NCI-H128 (cell line): Measurements from ENCODE around the gene UFC1.

Experiments used
- DNase-seq: peaks from one replicate; lab custom pipeline; 2025; ENCODE audit not compliant: unreplicated experiment; lab: John Stamatoyannopoulos, UW

UFC1 gene

DNA sequence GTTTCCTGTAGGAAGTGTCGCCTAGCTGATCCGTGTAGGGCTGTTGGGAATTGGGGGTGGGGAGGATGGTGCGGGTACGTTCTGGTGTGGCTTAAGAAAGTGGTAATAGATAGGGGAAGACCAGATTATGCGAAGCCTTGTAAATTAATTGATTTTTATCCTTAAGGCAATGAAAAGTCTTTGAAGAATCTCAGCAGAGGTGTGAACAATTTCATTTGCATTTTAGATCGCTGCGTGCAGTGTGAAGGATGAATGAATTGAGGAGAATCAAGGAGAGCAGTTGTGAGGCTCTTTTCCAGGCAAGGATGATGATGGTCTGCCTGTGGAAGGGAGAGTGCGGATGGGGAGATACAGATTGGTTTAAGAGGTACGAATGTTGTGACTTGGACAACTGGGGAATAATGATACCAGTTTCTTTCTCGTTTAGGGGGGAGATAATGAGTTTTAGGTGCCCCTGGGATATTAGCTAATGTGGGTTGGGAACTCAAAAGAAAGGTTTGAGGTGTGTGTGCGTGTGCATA, 20.5 kb upstream of the UFC1 start:
- no peak for DNase-seq

DNA sequence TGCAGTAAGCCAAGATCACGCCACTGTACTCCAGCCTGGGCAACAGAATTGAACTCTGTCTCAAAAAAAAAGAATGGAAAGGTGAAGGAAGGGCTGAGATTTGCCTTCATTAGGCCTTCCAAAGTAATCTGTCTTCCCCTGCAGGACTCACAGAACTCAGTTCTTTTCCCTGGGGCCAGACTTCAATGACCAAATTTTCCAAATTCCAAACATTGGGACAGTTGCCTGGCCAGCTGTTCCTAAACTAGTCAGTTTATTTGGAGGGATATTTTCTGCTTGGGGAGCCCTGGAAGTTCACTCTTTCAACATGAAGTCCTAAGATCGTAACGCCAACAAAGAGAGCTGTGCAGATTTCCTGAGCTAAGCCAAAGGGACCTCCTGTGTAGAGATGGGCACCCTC, 15.9 kb upstream of the UFC1 start:
- no peak for DNase-seq

DNA sequence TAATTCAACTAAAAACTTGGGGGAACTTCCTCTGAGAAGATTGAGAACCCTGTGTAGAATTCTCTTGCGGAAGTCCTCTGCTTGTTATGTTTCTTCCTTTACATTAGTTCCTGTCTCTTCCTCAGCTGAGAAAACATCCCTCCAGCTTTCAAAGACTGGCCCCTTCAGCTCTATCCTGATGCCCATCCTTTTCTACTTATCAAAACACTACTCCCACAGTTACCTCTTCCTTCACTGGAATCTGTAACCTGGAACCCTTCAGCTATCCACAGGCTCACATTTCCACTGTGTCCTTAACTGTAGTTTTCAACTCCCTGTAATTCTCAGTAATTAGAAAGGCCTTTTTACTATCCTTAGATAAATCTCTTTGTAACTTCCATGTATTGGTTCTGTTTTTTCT, 15.3 kb upstream of the UFC1 start:
- no peak for DNase-seq

DNA sequence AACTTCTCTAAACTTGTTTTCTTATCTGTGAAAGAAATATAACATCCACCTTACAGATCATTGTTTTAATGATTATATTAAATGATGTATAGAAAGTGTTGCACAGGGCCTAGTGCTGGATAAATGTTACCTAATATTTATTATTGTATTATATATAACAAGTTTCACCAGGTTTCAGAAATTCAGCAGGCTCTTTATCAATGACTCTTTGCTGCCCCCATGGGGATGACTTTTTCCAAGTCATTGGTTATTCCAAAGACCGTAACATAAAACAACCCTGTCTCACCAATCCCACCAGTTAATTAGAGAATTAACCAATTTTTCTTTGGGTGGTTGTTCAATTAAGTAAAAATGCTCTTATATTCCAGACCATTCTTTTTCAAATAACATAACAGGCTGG, 14.0 kb upstream of the UFC1 start:
- DNase-seq: peak; percentile 12

DNA sequence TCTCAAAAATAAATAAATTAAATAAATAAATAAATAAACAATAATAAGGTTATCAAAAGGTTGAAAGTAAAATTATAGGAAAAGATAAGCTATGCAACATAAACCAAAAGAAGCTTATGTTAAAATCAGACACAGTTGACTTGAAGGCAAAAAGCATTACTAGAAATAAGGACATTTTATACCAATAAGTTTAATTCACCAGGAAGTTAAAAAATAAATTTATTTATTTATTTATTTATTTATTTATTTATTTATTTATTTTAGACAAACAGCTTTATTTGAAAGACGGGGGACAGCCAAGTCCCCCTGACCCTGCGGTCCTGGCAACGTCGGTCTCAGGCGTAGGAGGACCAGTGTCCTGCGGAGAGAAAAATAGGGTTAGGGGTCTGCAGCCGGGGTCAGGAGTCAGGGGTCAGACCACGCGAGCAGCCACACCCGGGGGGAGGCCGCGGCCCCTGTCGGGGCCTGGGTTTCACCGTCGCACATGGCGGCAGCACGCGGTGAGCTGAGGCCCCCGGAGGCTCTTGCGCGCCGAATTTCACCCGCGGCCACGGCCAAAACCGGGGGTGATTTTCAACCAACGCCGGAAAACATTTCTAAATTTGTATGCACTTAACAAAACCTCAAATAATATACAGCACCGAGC, 12.9 kb upstream of the UFC1 start:
- no peak for DNase-seq

DNA sequence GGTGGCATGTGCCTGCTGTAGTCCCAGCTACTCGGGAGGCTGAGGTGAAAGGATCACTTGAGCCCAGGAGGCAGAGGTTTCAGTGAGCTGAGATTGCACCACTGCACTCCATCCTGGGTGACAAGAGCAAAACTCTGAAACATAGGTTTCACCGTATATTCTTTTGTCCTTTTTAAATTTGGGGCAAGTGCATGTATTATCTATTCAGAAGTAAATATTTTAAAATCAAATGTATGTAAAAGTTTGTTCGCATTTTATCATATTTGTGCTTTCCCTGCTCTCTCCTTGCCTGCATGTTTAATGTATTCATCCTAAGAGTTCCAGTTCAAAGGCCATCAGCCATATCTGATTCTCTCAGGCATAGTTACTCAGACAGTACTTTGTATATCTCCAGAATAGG, 7.9 kb upstream of the UFC1 start:
- DNase-seq: no peak

DNA sequence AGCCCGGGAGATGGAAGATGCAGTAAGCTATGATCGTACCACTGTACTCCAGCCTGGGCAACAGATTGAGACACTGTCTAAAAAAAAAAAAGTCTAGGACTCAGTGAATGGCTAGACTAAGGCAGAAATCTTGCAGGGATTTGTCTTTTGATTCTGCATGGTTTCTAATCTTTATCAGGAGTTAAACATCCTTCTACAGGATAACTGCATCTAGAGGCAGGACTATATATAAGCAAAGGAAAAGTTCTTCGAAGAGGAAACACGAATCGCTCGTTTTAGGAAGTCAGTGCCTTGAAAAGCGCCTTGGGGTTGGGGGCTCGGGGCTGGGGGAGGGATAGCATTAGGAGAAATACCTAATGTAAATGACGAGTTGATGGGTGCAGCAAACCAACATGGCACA, 602 bp upstream of the UFC1 start:
- DNase-seq: no peak

DNA sequence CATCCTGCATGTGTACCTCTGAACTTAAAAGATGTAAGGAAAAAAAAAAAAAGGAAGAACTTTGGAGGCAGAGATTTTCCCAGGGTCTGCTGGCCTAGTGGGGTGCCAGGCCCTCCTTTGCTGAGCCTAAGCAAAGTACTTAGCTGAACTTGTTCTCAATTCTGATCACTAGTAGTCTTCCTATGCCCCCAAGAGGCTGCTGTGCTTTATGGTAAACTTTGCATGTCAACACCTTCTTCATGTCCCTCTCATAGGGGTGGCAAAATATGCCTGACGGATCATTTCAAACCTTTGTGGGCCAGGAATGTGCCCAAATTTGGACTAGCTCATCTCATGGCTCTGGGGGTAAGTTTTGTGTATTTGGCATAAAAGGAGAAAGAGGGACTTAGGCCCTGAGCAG, 4.1 kb downstream of the UFC1 start:
- DNase-seq: no peak

DNA sequence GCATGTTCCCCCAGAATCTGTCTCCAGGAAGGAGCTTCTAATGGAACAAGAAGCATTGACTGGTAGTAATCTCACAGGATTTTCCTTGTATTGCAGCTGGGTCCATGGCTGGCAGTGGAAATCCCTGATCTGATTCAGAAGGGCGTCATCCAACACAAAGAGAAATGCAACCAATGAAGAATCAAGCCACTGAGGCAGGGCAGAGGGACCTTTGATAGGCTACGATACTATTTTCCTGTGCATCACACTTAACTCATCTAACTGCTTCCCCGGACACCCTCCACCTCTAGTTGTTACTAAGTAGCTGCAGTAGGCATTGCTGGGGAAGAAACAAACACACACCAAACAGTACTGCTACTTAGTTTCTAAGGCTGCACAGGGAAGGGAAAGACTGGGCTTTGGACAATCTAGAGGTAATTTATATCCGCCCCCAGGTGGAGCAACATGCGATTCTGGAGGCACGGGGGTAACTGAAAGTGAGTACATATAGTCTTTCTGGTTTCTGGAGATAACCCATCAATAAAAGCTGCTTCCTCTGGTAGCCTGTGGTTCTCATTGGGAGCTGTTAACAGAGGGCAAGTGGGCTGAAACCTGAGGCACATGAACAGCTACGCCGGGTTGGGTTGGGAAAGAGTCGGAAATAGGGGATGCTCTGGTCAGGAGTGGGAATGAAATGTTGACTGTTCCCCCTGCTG, 4.7 kb downstream of the UFC1 start:
- DNase-seq: no peak

DNA sequence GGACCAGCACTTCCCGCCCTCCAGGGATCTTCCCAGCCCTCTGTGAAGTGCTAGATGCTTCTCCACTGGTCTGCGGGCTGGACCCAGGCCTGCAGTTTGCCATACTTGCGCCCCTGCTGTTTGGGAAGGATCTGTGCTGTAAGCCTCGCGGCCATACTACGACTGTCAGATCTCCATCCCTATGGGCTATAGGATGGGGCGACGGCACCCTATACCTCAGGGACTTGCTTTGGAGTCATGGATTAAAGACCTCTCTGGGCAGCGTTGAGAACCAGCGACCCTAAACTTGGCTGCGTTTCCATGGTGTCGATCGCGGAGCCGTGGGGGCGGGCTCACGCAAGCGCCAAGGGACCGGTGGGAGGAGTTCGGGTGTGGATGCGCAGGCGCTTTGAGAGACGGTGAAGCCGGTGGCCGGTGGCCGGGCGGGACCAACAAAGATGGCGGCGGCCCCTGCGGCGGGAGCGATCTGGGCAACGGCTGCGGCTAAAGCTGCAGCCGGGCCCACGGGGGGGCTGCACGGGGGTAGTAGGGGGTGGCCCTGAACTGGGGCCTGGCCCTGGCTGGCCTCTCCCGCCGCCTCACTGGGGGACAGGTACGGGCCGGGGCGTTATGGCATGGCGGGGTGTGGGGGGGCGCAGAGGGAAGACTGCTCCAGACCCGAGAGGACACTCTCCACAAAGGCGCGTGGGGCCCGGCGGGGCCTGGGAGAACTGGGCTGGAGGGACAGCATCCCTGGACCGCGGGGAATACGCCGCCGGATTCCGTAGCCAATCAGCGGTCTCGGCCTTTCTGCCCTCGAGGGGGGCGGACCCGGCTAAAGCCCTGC, 5.5 kb downstream of the UFC1 start, which contains the start of gene USP21:
TSS of gene USP21 (plus strand) at position 414 of the 826 bp plus-strand sequence. CDS start 1,141 bp downstream, outside the sequence.
- peak; percentile 91 for DNase-seq

DNA sequence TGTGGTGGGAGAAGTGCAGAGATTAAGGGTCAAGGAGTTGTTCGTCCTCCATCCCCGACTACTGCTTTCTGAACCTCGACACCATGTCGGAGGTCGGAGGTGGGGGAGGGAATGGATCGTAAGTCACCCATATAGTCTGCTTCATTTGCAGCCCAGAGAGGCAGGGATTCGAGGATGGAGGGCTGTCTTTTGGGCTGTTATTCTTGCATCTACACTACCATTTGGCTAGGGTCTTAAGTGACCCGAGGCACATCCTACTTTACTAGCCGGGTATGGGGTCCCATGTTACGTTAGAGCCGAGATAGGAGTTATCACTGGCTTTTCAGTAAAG, 6.1 kb downstream of the UFC1 start:
- no peak for DNase-seq

DNA sequence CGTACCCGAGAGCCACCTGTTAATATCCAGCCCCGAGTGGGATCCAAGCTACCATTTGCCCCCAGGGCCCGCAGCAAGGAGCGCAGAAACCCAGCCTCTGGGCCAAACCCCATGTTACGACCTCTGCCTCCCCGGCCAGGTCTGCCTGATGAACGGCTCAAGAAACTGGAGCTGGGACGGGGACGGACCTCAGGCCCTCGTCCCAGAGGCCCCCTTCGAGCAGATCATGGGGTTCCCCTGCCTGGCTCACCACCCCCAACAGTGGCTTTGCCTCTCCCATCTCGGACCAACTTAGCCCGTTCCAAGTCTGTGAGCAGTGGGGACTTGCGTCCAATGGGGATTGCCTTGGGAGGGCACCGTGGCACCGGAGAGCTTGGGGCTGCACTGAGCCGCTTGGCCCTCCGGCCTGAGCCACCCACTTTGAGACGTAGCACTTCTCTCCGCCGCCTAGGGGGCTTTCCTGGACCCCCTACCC, 6.9 kb downstream of the UFC1 start:
- no peak for DNase-seq

DNA sequence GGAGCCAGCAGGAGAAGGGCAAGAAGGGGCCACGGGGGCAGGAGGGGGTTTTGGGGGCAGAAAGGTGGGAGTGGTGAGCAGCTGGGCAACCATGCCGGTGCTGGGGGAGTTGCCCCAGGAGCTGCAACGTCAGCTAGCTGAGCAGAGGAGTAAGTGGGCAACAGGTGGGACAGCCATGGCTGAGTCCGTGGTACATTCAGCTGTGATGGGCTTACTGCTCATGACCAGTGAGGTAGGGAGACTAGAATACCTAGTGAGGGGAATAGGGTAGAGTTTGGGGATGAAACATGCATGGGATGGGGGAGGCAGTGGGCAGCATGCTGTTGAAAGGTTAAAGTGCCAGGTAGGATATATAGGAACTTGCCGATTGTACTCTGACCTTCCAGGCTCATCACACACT, 7.9 kb downstream of the UFC1 start:
- DNase-seq: no peak

DNA sequence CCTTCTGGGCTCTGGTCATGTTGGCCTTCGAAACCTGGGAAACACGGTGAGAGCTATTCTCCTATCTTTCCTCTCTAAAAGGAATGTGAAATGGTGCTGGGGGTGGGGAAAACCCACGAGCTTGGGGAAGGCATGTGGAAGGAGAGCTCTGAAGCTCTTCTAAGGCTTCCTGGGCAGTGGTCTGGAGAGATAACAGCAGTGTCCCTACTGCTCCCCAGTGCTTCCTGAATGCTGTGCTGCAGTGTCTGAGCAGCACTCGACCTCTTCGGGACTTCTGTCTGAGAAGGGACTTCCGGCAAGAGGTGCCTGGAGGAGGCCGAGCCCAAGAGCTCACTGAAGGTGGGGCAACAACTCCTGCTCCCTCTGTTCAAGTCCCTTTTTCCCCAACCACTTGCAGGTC, 8.3 kb downstream of the UFC1 start:
- DNase-seq: no peak

DNA sequence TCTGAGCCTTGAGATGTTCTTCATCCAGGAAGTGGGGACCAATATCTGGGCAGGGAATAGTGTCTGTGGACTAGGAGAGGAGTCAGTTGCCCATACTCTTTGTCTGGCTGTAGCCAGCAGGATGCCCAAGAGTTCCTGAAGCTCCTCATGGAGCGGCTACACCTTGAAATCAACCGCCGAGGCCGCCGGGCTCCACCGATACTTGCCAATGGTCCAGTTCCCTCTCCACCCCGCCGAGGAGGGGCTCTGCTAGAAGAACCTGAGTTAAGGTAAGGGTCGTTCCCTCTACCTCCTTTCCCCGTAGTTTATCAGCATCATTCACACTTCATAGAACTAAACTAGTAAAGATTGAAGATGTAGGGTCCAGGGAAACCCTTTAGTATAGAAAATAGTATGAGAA, 9.0 kb downstream of the UFC1 start:
- DNase-seq: no peak

DNA sequence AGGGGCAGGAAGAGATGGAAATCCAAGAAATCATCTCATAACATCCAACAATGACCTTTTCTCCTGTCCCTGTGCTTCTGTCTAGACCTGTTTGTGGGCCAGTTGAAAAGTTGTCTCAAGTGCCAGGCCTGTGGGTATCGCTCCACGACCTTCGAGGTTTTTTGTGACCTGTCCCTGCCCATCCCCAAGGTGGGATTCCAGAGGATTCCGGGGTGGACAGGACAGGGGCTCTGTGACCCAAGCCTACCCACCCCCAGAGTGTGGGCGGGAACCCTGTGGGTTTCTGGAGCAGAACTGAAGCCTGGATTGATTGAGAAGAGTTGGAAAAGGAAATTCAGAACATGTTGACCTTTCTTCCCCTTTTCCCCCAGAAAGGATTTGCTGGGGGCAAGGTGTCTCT, 10.0 kb downstream of the UFC1 start:
- DNase-seq: no peak

DNA sequence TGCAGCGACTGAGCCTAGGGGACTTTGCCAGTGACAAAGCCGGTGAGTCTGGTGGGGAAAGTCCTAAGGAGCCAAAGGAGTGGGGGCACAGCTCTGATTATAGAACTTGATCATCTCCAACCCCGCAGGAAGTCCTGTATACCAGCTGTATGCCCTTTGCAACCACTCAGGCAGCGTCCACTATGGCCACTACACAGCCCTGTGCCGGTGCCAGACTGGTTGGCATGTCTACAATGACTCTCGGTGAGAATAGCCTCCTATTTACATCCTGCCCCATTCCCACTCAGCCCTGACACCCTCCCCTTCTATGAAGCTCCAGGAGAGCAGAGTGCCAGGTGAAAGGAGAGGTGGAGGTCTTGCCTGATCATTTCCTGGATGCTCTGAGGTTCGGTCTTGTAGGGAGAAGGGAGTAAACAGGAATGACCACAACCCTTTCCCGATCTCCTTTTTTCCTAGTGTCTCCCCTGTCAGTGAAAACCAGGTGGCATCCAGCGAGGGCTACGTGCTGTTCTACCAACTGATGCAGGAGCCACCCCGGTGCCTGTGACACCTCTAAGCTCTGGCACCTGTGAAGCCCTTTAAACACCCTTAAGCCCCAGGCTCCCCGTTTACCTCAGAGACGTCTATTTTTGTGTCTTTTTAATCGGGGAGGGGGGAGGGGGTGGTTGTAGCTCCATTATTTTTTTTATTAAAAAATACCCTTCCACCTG, 11.3 kb downstream of the UFC1 start:
- no peak for DNase-seq

DNA sequence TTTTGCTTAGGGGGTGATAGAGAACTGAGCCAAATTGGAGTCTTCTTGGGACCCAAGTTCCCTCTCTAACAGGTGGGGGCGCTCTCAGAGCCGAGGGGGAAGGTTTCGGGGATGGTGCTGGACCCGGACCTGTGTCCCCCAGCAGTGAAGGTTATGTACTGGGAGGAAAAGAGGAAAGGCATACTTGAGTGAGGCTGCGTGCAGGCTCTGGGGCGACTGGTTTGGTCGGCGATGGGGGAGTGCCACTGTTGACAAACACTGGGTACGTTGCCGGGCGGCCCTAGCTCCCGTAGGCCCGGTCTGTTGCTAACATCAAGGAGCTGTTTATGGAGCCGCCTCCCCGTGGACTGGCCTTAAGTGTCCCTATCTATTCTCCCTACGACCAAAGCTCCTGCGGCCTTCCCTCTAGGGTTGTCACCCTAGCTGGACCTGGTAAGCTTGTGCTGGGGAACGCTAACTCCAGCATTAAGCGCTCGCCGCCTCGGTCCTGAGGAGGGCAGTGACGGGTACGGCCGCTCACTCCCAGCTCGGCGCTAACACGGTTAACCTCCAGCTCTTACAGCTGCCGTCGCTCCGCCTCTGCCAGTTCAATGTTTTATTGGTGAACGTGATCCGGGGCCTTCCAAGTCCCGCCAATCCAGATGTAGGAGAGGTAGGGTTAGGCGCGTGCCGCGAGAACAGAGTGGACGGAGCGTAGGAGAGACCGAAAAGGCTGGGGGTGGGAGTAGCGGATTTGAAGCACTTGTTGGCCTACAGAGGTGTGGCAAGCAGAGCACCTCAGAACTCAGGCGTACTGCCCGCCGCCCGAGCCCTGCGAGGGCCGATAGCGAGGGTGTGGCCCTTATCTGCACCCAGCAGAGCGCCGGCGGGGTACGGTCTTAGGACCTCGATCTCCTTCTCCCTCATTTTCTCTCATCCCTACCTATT, 12.2 kb downstream of the UFC1 start, which contains the start of gene PPOX:
TSS of gene PPOX (plus strand) at position 685 of the 927 bp plus-strand sequence. CDS start 422 bp downstream, outside the sequence.
- DNase-seq: peak; percentile 94

DNA sequence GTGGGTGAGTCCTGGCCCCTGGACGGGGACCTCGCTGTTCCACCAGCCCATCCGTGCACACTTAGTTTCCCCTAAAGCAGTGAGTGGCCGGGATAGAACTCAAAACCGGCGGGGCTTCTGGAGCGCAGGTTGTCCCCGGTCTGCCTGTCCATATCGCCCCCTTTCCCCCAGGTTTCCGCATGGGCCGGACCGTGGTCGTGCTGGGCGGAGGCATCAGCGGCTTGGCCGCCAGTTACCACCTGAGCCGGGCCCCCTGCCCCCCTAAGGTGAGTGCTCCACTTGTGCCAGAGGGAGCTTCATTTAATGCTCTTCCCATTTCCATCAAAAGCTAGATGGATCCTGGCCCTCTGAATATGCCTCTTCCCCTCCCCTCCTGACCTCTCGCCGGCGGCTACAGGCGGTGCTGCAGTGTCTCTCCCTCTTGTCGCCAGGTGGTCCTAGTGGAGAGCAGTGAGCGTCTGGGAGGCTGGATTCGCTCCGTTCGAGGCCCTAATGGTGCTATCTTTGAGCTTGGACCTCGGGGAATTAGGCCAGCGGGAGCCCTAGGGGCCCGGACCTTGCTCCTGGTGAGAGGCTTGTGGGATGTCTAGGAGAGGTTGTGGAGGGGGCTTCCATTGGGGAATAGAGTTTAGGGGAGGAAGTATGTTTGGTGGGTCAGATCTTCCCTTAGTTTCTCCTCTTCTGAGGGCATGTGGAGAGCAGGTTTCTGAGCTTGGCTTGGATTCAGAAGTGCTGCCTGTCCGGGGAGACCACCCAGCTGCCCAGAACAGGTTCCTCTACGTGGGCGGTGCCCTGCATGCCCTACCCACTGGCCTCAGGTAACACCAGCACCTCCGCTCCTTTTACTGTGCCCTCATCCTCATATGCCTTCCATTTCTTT, 13.1 kb downstream of the UFC1 start:
- DNase-seq: no peak
